GM12801 (cell line): ENCODE measurements around the gene SORL1.

Experiments used
- TF ChIP-seq, protein P1 (sequence below): IDR thresholded peaks from one replicate; pipeline ENCODE4 v1.5.1; 2011; ENCODE audit warnings: control low read depth; ENCODE audit not compliant: insufficient read length; ENCODE audit errors: extremely low read depth

The SORL1 gene

GRCh38 chr11:121435132-121435531 lies 17.0 kb upstream of the SORL1 start:
- TF ChIP-seq, protein P1, sequence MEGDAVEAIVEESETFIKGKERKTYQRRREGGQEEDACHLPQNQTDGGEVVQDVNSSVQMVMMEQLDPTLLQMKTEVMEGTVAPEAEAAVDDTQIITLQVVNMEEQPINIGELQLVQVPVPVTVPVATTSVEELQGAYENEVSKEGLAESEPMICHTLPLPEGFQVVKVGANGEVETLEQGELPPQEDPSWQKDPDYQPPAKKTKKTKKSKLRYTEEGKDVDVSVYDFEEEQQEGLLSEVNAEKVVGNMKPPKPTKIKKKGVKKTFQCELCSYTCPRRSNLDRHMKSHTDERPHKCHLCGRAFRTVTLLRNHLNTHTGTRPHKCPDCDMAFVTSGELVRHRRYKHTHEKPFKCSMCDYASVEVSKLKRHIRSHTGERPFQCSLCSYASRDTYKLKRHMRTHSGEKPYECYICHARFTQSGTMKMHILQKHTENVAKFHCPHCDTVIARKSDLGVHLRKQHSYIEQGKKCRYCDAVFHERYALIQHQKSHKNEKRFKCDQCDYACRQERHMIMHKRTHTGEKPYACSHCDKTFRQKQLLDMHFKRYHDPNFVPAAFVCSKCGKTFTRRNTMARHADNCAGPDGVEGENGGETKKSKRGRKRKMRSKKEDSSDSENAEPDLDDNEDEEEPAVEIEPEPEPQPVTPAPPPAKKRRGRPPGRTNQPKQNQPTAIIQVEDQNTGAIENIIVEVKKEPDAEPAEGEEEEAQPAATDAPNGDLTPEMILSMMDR, result no peak

GRCh38 chr11:121435551-121436511 lies 16.3 kb upstream of the SORL1 start:
- TF ChIP-seq, protein P1, result no peak

GRCh38 chr11:121437018-121437685 lies 15.0 kb upstream of the SORL1 start:
- TF ChIP-seq, protein P1, result no peak

DNA sequence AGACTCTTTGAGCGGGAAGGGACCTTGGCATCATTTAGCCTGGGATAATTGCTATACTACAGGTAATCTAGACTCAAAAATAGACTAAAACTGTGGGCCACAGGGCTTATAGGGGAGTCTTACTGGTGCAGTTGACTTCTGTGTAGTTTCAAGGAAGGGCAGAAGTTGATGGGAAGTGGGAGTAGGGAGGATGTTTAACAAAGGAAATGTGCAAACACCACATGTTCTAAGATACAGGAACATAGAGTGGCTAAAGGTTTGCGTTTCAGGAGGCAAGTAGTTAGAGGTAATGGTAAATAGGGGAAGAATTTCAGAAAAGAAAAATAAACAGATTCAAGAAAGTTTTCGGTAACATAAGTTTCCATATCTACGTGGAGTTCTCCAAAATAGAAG lies 14.4 kb upstream of the SORL1 start:
- TF ChIP-seq, protein P1, result no peak

- TF ChIP-seq, protein P1, result no peak
These were observed 12.8 kb upstream of the SORL1 start for GRCh38 chr11:121439337-121439736.

GRCh38 chr11:121439759-121440158 lies 12.4 kb upstream of the SORL1 start:
- TF ChIP-seq, protein P1, result no peak

DNA sequence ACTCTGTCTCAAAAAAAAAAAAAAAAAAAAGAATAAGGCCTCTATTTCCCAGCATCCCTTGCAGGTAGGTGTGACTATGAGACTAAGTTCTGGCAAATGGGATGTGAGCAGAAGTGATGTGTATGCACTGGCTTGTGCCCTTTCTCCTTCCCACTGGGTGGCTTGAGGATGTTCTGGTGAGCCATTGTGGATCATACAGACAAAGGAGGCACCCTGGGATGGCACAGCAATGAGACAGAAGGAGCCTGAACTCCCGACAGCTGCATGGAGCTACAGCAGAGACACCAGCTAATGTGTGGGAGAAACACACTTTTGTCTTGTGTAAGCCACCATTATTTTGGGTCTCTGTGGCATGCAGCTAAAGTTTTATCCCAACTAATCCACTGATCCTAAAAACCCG lies 10.6 kb upstream of the SORL1 start:
- TF ChIP-seq, protein P1, result no peak
